Stimulated activated CD4-positive, alpha-beta T cell treated with anti-CD3 and anti-CD28 coated beads, Interleukin-2, amount 100 ng/mL, for 24 hours (primary cell): ENCODE measurements around the gene BCKDHA.
"Not testable (repeated sequence)": the region's sequence is repeated elsewhere in the genome, so short reads cannot be mapped to it uniquely, and the experiment has no call there.

Source experiments
- DNase-seq, 2 donors: peaks; one replicate each; pipeline ENCODE4 v3.0.0-alpha.2; 2020

BCKDHA gene

GRCh38 chr19:41452584-41453275, 55.1 kb downstream of the BCKDHA start:
- DNase-seq, result no peak

GRCh38 chr19:41455936-41456335, 58.3 kb downstream of the BCKDHA start:
- no peak for DNase-seq

GRCh38 chr19:41456342-41456918, 58.8 kb downstream of the BCKDHA start:
- DNase-seq, result no peak

GRCh38 chr19:41457241-41457640, 59.6 kb downstream of the BCKDHA start:
- no peak for DNase-seq

GRCh38 chr19:41462497-41462896, 64.9 kb downstream of the BCKDHA start:
- DNase-seq, result no peak

- DNase-seq, result not testable (repeated sequence)
These were observed 65.9 kb downstream of the BCKDHA start for GRCh38 chr19:41463257-41464256.
